K562 (cell line): ENCODE measurements around the gene PLEKHG4B. TPM values are rescaled to one million over a fixed set of nuclear protein-coding genes. Genes with fewer than 3 reads are reported as not detected.

Source experiments
- ATAC-seq: fragments of 200-7000 bp; cut with Tn5 transposase; 3 replicates; pipeline ENCODE4 v1.9.1; 2020; ENCODE audit warnings: moderate library complexity
- BruUV-seq: library from RNA; stranded (reverse); fragments of 400-500 nt; replicated peaks from 2 replicates; lab custom pipeline; 2021; lab: Mats Ljungman, UMichigan
- CTCF ChIA-PET: fragments of 300-600 bp; formaldehyde crosslinking; extraction: SDS; loops from one replicate; lab custom pipeline; 2021; ENCODE audit warnings: low intra/inter-chr PET ratio; lab: Yijun Ruan, JAX
- POLR2A ChIA-PET: fragments of 300-600, 350-650 bp; sonication (Branson Sonifier 250); formaldehyde crosslinking; extraction: SDS; loops from one replicate; lab custom pipeline; 2021; ENCODE audit warnings: antibody characterized with exemption, inconsistent platforms; lab: Yijun Ruan, JAX
- DNase-seq, 4 experiments: peaks; one replicate each; pipeline versions ENCODE4 v3.0.0 to v3.0.0-alpha.2; 2011 to 2018; ENCODE audit warnings: low spot score in 3 of 4, mixed read lengths in 3 of 4; ENCODE audit errors: extremely low read depth in 1 of 4
- FAIRE-seq: peaks from 2 replicates; lab custom pipeline; 2011; peaks lifted over from hg19 to GRCh38; lab: Jason Lieb, UNC
- H2AFZ ChIP-seq: 2 replicates; pipeline ENCODE4 v1.6.0; 2011; ENCODE audit warnings: low read depth, low read length, control low read depth, inconsistent platforms
- H3K27ac ChIP-seq: fragments of 200-600 bp; 3 replicates; pipeline ENCODE4 v1.8.0; 2011; ENCODE audit warnings: low read depth, mild to moderate bottlenecking, control low read depth, inconsistent platforms, low read length, moderate library complexity, mixed read lengths; ENCODE audit errors: extremely low read depth
- H3K27me3 ChIP-seq, 2 experiments: fragments of 300-600 bp in 1 of 2; 2 replicates in 1 of 2; 3 replicates in 1 of 2; pipeline versions ENCODE4 v1.6.0 to v1.8.0; 2011; ENCODE audit warnings: inconsistent platforms in 2 of 2, low read length in 2 of 2, mild to moderate bottlenecking in 1 of 2, mixed read lengths in 1 of 2, moderate library complexity in 1 of 2; ENCODE audit not compliant: control insufficient read depth in 2 of 2, insufficient read depth in 2 of 2
- H3K36me3 ChIP-seq: fragments of 300-600 bp; 3 replicates; pipeline ENCODE4 v1.8.0; 2011; ENCODE audit warnings: mild to moderate bottlenecking, low read length, inconsistent platforms; ENCODE audit not compliant: control insufficient read depth, insufficient read depth
- H3K4me1 ChIP-seq, 2 experiments: fragments of 200-600 bp in 1 of 2; replicated peaks in 1 of 2; 2 replicates in 1 of 2; 3 replicates in 1 of 2; pipeline versions ENCODE4 v1.5.1 to v1.8.0; 2011; ENCODE audit warnings: inconsistent platforms in 2 of 2, low read length in 2 of 2, mild to moderate bottlenecking in 1 of 2, mixed read lengths in 1 of 2, moderate library complexity in 1 of 2; ENCODE audit not compliant: control insufficient read depth in 2 of 2, insufficient read depth in 2 of 2
- H3K4me2 ChIP-seq: 2 replicates; pipeline ENCODE4 v1.6.1; 2011; ENCODE audit warnings: low read length, control low read depth, inconsistent platforms, mixed read lengths; ENCODE audit not compliant: insufficient read depth
- H3K4me3 ChIP-seq: fragments of 200-600 bp; sonication (generic), shearing (Covaris generic); 2 replicates; pipeline ENCODE4 v1.5.1; 2016; ENCODE audit warnings: control low read depth, inconsistent platforms
- H3K79me2 ChIP-seq: fragments of 200-600 bp; 3 replicates; pipeline ENCODE4 v1.8.0; 2011; ENCODE audit warnings: low read length, inconsistent platforms; ENCODE audit not compliant: control insufficient read depth, insufficient read depth
- H3K9ac ChIP-seq, 2 experiments: 2 replicates each; pipeline versions ENCODE4 v1.6.0 to v1.6.1; 2011; ENCODE audit warnings: low read depth in 2 of 2, low read length in 2 of 2, control low read depth in 1 of 2, inconsistent platforms in 1 of 2, mild to moderate bottlenecking in 1 of 2, mixed read lengths in 1 of 2; ENCODE audit not compliant: insufficient read depth in 1 of 2
- H3K9me1 ChIP-seq: one replicate; pipeline ENCODE4 v1.6.0; 2011; ENCODE audit warnings: inconsistent platforms, mild to moderate bottlenecking, low read length, moderate library complexity; ENCODE audit not compliant: control insufficient read depth, insufficient read depth
- H3K9me3 ChIP-seq: replicated peaks from 2 replicates; pipeline ENCODE4 v1.5.1; 2011; ENCODE audit warnings: low read depth, low read length, inconsistent platforms; ENCODE audit not compliant: control insufficient read depth, insufficient read depth
- H4K20me1 ChIP-seq: replicated peaks from 2 replicates; pipeline ENCODE4 v1.6.1; 2011; ENCODE audit warnings: low read length, inconsistent platforms, mixed read lengths; ENCODE audit not compliant: control insufficient read depth, insufficient read depth
- TAF7 ChIP-seq: fragments of 450-650 bp; IDR thresholded peaks from 2 replicates; pipeline ENCODE4 v1.6.1; 2016; ENCODE audit warnings: missing genetic modification characterization, missing compliant biosample characterization
- YY1 ChIP-seq, 3 experiments: IDR thresholded peaks; 2 replicates each; pipeline ENCODE4 v1.6.1; 2011; ENCODE audit warnings: low read length in 2 of 3, mild to moderate bottlenecking in 2 of 3, moderate library complexity in 2 of 3, borderline replicate concordance in 1 of 3, control low read depth in 1 of 3, low read depth in 1 of 3; ENCODE audit not compliant: insufficient read depth in 3 of 3, insufficient replicate concordance in 2 of 3, control insufficient read depth in 1 of 3, insufficient read length in 1 of 3; ENCODE audit errors: extremely low read depth in 1 of 3
- ZNF239 ChIP-seq: fragments of 250-450 bp; sonication (Bioruptor Pico); IDR thresholded peaks from 2 replicates; pipeline ENCODE4 v1.4.0; 2020; ENCODE audit warnings: mild to moderate bottlenecking
- WGBS: fragments of 100-300 bp; shearing (Covaris generic); methylation state at CpG from one replicate; pipeline ENCODE4 v1.1.6; 2016; ENCODE audit warnings: low coverage, mixed read lengths; ENCODE audit not compliant: insufficient coverage; ENCODE audit errors: missing lambda C conversion rate; 5-methylcytosine and 5-hydroxymethylcytosine counted together
- in situ Hi-C: fragments of 300-500 bp; cut with MboI; formaldehyde crosslinking; loops from 4 replicates; pipeline ENCODE4 v1.15.0; 2018; ENCODE audit warnings: inconsistent platforms, mixed read lengths
- intact Hi-C: fragments of 100-400 bp; cut with micrococcal nuclease; formaldehyde crosslinking; loops from 2 replicates; pipeline ENCODE4 v1.14.2; 2022
- polyA plus RNA-seq, 8 experiments: library from polyadenylated mRNA; depleted of rRNA in 4 of 8; stranded (reverse) in 5 of 8; unstranded in 3 of 8; fragments of >200 nt; fragmentation: Nextera tagmentation in 2 of 8; fragmentation: Illumina TruSeq in 1 of 8; extraction: Ambion mirVana in 2 of 8; extraction: Trizol in 1 of 8; gene quantifications; 2 replicates each; pipeline versions ENCODE4 v1.2.1 to v1.2.3, GENCODE V29; 2011 to 2014; ENCODE audit warnings: inconsistent platforms in 1 of 8, missing spikeins in 1 of 8
- total RNA-seq, 7 experiments: library from RNA; depleted of rRNA in 6 of 7; stranded (reverse); fragments of >200 nt in 6 of 7; fragmentation: Illumina TruSeq in 2 of 7; extraction: Trizol in 2 of 7; gene quantifications; 2 replicates each; pipeline versions ENCODE4 v1.2.1 to v1.2.3, GENCODE V29; 2011 to 2021; ENCODE audit warnings: low replicate concordance in 1 of 7
- TF ChIP-seq, protein P1 (sequence below): sonication (generic); formaldehyde crosslinking; IDR thresholded peaks from 2 replicates; pipeline ENCODE4 v1.8.0; 2022; ENCODE audit warnings: mild to moderate bottlenecking, missing genetic modification reagents, borderline replicate concordance

The PLEKHG4B gene
- total and polyA plus RNA-seq, 9 of the 15 experiments (the other 6 are each of a cell fraction or from before 2014, with no cell fraction given), result 0.02 TPM; not detected in 8

- Histone ChIP-seq H3K36me3 (no peaks in the 10 kb centered on the region), H2AFZ (no peak overlapping the region), H3K9me1 (no peaks in the 10 kb centered on the region), H3K27me3 (no peaks in the 10 kb centered on the region), H3K4me1 (no peaks in the 10 kb centered on the region), H3K27ac (no peak overlapping the region), H3K4me3 (no peak overlapping the region), H3K9me3 (0 out of 2 replicates have a peak, but pooled peaks cover 2% of the 10 kb centered on the region), H3K79me2 (no peaks in the 10 kb centered on the region), H3K4me2 (no peak overlapping the region), H4K20me1 (no peaks in the 10 kb centered on the region), H3K9ac (no peak overlapping the region)
- CTCF ChIA-PET, result no interaction called here
- intact Hi-C loops, result no loop called here
- DNase-seq (no peak), FAIRE-seq (no peak), ATAC-seq (no peak)
- BruUV-seq, result no TSS peak
- POLR2A ChIA-PET, result interaction anchor here (0.9 kb wide), 1 partner anchor 11 kb away, joined by 3 read pairs; no protein-coding TSS in a partner anchor
- WGBS, result 0% methylated on average over 1 of the region's 1 CpG
- in situ Hi-C loops, result no loop called here
- TF ChIP-seq ZNF239 (CRISPR knock-in tag), result no peak
- TF ChIP-seq TAF7, result no peak
Measured at GRCh38 chr5:125815-126214, 33.8 kb downstream of the PLEKHG4B start.

DNA sequence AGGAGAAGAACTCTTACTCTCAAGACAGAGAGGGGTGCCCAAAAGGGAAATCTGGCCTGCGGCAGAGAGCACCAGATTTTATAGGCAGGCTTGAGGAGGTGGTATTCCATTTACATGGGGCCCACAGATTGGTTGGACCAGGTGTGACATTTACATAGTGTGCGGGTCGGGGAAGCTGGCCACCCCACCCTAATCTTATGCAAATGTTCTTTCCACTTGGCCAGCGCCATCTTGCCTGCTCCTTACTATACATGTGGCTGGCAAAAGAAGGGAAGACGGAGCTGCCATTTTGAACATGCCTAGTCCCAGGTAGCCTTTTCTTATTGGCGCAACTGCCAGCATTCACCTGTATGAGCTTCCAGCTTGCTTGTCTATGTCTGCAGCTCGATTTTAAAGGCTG lies 34.8 kb downstream of the PLEKHG4B start:
- no TSS peak for BruUV-seq
- peak in 1 of 3 experiments; percentile 11 for TF ChIP-seq YY1 (IDR thresholded peaks at IDR 0.05; ENCODE audit: borderline replicate concordance in 1 of 3, control insufficient read depth in 1 of 3, extremely low read depth in 1 of 3, insufficient read depth in 3 of 3, insufficient read length in 1 of 3, insufficient replicate concordance in 2 of 3, low read depth in 1 of 3, low read length in 2 of 3)
- TF ChIP-seq, protein P1, sequence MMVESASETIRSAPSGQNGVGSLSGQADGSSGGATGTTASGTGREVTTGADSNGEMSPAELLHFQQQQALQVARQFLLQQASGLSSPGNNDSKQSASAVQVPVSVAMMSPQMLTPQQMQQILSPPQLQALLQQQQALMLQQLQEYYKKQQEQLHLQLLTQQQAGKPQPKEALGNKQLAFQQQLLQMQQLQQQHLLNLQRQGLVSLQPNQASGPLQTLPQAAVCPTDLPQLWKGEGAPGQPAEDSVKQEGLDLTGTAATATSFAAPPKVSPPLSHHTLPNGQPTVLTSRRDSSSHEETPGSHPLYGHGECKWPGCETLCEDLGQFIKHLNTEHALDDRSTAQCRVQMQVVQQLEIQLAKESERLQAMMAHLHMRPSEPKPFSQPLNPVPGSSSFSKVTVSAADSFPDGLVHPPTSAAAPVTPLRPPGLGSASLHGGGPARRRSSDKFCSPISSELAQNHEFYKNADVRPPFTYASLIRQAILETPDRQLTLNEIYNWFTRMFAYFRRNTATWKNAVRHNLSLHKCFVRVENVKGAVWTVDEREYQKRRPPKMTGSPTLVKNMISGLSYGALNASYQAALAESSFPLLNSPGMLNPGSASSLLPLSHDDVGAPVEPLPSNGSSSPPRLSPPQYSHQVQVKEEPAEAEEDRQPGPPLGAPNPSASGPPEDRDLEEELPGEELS (CRISPR knock-in tag), result no peak
- no peaks in the 10 kb centered on the region for H3K79me2 ChIP-seq

More for the DNA sequence above, 34.8 kb downstream of the PLEKHG4B start:
- H3K27me3 ChIP-seq, result no peaks in the 10 kb centered on the region
- DNase-seq, result no peak
- intact Hi-C loops, result no loop called here
- no peaks in the 10 kb centered on the region for H3K36me3 ChIP-seq
- no peak overlapping the region for H3K27ac ChIP-seq
- ATAC-seq, result no peak
- under 1% methylated on average over 7 of the region's 7 CpGs for WGBS
- H3K4me2 ChIP-seq, result no peak overlapping the region
- no peak overlapping the region for H3K4me3 ChIP-seq
- no peaks in the 10 kb centered on the region for H3K9me1 ChIP-seq
- H3K9me3 ChIP-seq, result no peaks in the 10 kb centered on the region
- POLR2A ChIA-PET, result no interaction called here
- no peak overlapping the region for H2AFZ ChIP-seq
- CTCF ChIA-PET, result no interaction called here
- in situ Hi-C loops, result no loop called here
- H4K20me1 ChIP-seq, result no peaks in the 10 kb centered on the region
- H3K4me1 ChIP-seq, result no peaks in the 10 kb centered on the region
- no peak overlapping the region for H3K9ac ChIP-seq
- no peak for FAIRE-seq
